Right cardiac atrium (tissue), 5 donors: ENCODE measurements around the gene TSEN54. TPM values are rescaled to one million over a fixed set of nuclear protein-coding genes. Genes with fewer than 3 reads are reported as not detected.
A peak's percentile ranks its signal among the peaks of the same experiment; 100 is the strongest.

Experiments used
- ATAC-seq, 2 donors: fragments of 200-7000 bp; cut with Tn5 transposase; one replicate each; pipeline versions ENCODE4 v1.8.0 to v1.9.1; 2020; ENCODE audit warnings: moderate library complexity in 2 of 2, mild to moderate bottlenecking in 1 of 2
- DNase-seq, 3 donors: peaks; one replicate each; pipeline ENCODE4 v3.0.0-alpha.2; 2020
- H3K27ac ChIP-seq: one replicate; pipeline ENCODE4 v1.5.1; 2013; ENCODE audit warnings: mild to moderate bottlenecking, low read length, control low read depth, moderate library complexity
- H3K27me3 ChIP-seq: one replicate; pipeline ENCODE4 v1.6.1; 2013; ENCODE audit not compliant: control insufficient read depth, insufficient read depth
- H3K4me1 ChIP-seq: one replicate; pipeline ENCODE4 v1.6.1; 2013; ENCODE audit warnings: low read length; ENCODE audit not compliant: control insufficient read depth, insufficient read depth
- H3K4me3 ChIP-seq: one replicate; pipeline ENCODE4 v1.5.1; 2013; ENCODE audit warnings: low read length, control low read depth
- H3K9me3 ChIP-seq: one replicate; pipeline ENCODE4 v1.6.1; 2013; ENCODE audit warnings: low read length; ENCODE audit not compliant: control insufficient read depth
- WGBS: extraction: QIAGEN DNeasy Blood & Tissue Kit; methylation state at CpG from one replicate; pipeline ENCODE4 v1.1.7; 2013; 5-methylcytosine and 5-hydroxymethylcytosine counted together
- intact Hi-C, 4 donors: fragments of 100-400 bp; cut with DNase I; formaldehyde crosslinking; loops; one replicate each; pipeline versions ENCODE4 v1.11.0 to v1.14.0; 2022 to 2023
- polyA plus RNA-seq: library from polyadenylated mRNA; stranded (reverse); fragments of 200-250 nt; gene quantifications from one replicate; pipeline ENCODE4 v1.2.3, GENCODE V29; 2013
- total RNA-seq, 4 donors: library from RNA; stranded (reverse); fragmentation: NEBNext Ultra II Directional; extraction: Animal tissue kit (Norgen Biotek cat#: 25700); gene quantifications; one replicate each; pipeline ENCODE4 v1.2.1, GENCODE V29; 2021
- donor health status: healthy with polysubstance abuse.
- donor health status: DM: no; HTN: yes; CAD: no.
- donor health status: DM: no; HTN: no; CAD: no.
- donor health status: DM: no; HTN: yes; CAD: no; lungs with severe emphysema.
- donor health status: DM: yes; HTN: yes; CAD: no.

TSEN54 gene
- total and polyA plus RNA-seq, 5 donors = 5.9 to 9.6 (median 7.1) TPM

- Histone ChIP-seq H3K9me3 (no peaks in the 10 kb centered on the region), H3K27ac (no peak overlapping the region), H3K4me3 (no peak overlapping the region), H3K4me1 (peaks cover 6% of the 10 kb centered on the region), H3K27me3 (no peaks in the 10 kb centered on the region)
- DNase-seq (no peak), ATAC-seq (no peak)
- intact Hi-C loops = no loop called here
- WGBS = 76% methylated on average over 15 of the region's 15 CpGs
Measured at GRCh38 chr17:75505640-75506039, 10.7 kb upstream of the TSEN54 start.

- intact Hi-C loops = no loop called here
- Histone ChIP-seq H3K27ac (no peak overlapping the region), H3K27me3 (no peaks in the 10 kb centered on the region), H3K4me3 (no peak overlapping the region), H3K4me1 (peaks cover 8% of the 10 kb centered on the region), H3K9me3 (no peaks in the 10 kb centered on the region)
- ATAC-seq = no peak
- DNase-seq = no peak
- 87% methylated on average over 21 of the region's 21 CpGs for WGBS
Measured at GRCh38 chr17:75506134-75506533, 10.2 kb upstream of the TSEN54 start.

GRCh38 chr17:75506888-75507287 lies 9.4 kb upstream of the TSEN54 start:
- H3K4me1 ChIP-seq = peaks cover 11% of the 10 kb centered on the region
- intact Hi-C loops = no loop called here

GRCh38 chr17:75507733-75508719 lies 8.3 kb upstream of the TSEN54 start:
- no peaks in the 10 kb centered on the region for H3K27me3 ChIP-seq
- peak in 1 of 3 donors; percentile 53 for DNase-seq
- no peak overlapping the region for H3K4me3 ChIP-seq

More at GRCh38 chr17:75506888-75507287, 9.4 kb upstream of the TSEN54 start:
- no peak for ATAC-seq
- H3K27ac ChIP-seq = no peak overlapping the region
- H3K9me3 ChIP-seq = no peaks in the 10 kb centered on the region
- WGBS = 88% methylated on average over 20 of the region's 20 CpGs
- no peak for DNase-seq
- H3K4me3 ChIP-seq = no peak overlapping the region
- no peaks in the 10 kb centered on the region for H3K27me3 ChIP-seq

GRCh38 chr17:75508931-75509361 lies 7.4 kb upstream of the TSEN54 start:
- peak overlapping the region; percentile 65 for H3K27ac ChIP-seq
- no peaks in the 10 kb centered on the region for H3K27me3 ChIP-seq
- H3K4me3 ChIP-seq = no peak overlapping the region
- ATAC-seq (peak; percentile 1 to 26), DNase-seq (peak in 1 of 3 donors; percentile 66)
- H3K9me3 ChIP-seq = no peaks in the 10 kb centered on the region
- 40% methylated on average over 5 of the region's 5 CpGs for WGBS
- intact Hi-C loops = no loop called here
- peaks cover 13% of the 10 kb centered on the region for H3K4me1 ChIP-seq

More at GRCh38 chr17:75507733-75508719, 8.3 kb upstream of the TSEN54 start:
- ATAC-seq = no peak
- H3K27ac ChIP-seq = peak overlapping the region; percentile 65
- H3K4me1 ChIP-seq = peaks cover 13% of the 10 kb centered on the region
- 63% methylated on average over 27 of the region's 27 CpGs for WGBS
- intact Hi-C loops = no loop called here
- no peaks in the 10 kb centered on the region for H3K9me3 ChIP-seq

- intact Hi-C loops = loop anchor here in 2 of 4 donors (5.0 kb wide), 2 partner anchors 77 to 78 kb away; partner anchors contain the start of gene MYO15B (in 1 of the 2)
- Histone ChIP-seq H3K4me3 (no peak overlapping the region), H3K9me3 (no peaks in the 10 kb centered on the region), H3K4me1 (peaks cover 13% of the 10 kb centered on the region), H3K27ac (peak overlapping the region; percentile 75), H3K27me3 (no peaks in the 10 kb centered on the region)
- ATAC-seq (peak; percentile 62 to 77), DNase-seq (peak; percentile 84 to 89 (median 89))
- WGBS = 62% methylated on average over 19 of the region's 19 CpGs
Measured at GRCh38 chr17:75509528-75510258, 6.6 kb upstream of the TSEN54 start.

- DNase-seq (no peak), ATAC-seq (no peak)
- H3K4me1 ChIP-seq = peaks cover 13% of the 10 kb centered on the region
- H3K4me3 ChIP-seq = no peak overlapping the region
- intact Hi-C loops = loop anchor here in 2 of 4 donors (5.0 kb wide), 2 partner anchors 76 to 79 kb away; partner anchors contain the start of gene MYO15B (in 1 of the 2)
- H3K27ac ChIP-seq = peak overlapping the region; percentile 58
- 76% methylated on average over 4 of the region's 4 CpGs for WGBS
- H3K9me3 ChIP-seq = no peaks in the 10 kb centered on the region
- no peaks in the 10 kb centered on the region for H3K27me3 ChIP-seq
Measured at GRCh38 chr17:75511270-75511609, 5.1 kb upstream of the TSEN54 start.

- H3K27ac ChIP-seq = peak overlapping the region; percentile 58
- DNase-seq = peak; percentile 80 to 83 (median 83)
- intact Hi-C loops = loop anchor here in 2 of 4 donors (5.0 kb wide), 2 partner anchors 75 to 80 kb away; partner anchors contain the start of gene MYO15B (in 1 of the 2)
- 40% methylated on average over 13 of the region's 13 CpGs for WGBS
- ATAC-seq = peak in 1 of 2 donors; percentile 1
- H3K4me3 ChIP-seq = no peak overlapping the region
- H3K9me3 ChIP-seq = no peaks in the 10 kb centered on the region
- H3K4me1 ChIP-seq = peaks cover 13% of the 10 kb centered on the region
- no peaks in the 10 kb centered on the region for H3K27me3 ChIP-seq
Measured at GRCh38 chr17:75511610-75512575, 4.4 kb upstream of the TSEN54 start.

- intact Hi-C loops = loop anchor here in 2 of 4 donors (5.0 kb wide), 2 partner anchors 74 to 81 kb away; partner anchors contain the start of gene MYO15B (in 1 of the 2)
Measured at GRCh38 chr17:75512926-75513640, 3.2 kb upstream of the TSEN54 start.

More at GRCh38 chr17:75512926-75513640, 3.2 kb upstream of the TSEN54 start:
- DNase-seq = peak in 1 of 3 donors; percentile 18
- Histone ChIP-seq H3K4me3 (peak overlapping the region; percentile 73), H3K4me1 (peaks cover 17% of the 10 kb centered on the region), H3K9me3 (no peaks in the 10 kb centered on the region), H3K27me3 (no peaks in the 10 kb centered on the region), H3K27ac (peak overlapping the region; percentile 76)
- no peak for ATAC-seq
- 45% methylated on average over 10 of the region's 10 CpGs for WGBS
